ENCODE measurements around the gene ANAPC13.

GRCh38 chr3:134516905-134517304, 31.1 kb upstream of the ANAPC13 start:
- TF ChIP-seq CTCF (IDR thresholded peaks at IDR 0.05) (no peak), POLR2A (IDR thresholded peaks at IDR 0.05; ENCODE audit: low read depth) (no peak), POLR2AphosphoS5 (IDR thresholded peaks at IDR 0.05) (no peak)

Measured in esophagus muscularis mucosa (tissue), 3 donors.